Measurements from ENCODE around the gene C1QTNF2.
A peak's percentile ranks its signal among the peaks of the same experiment; 100 is the strongest.
"Not testable (repeated sequence)": the region's sequence is repeated elsewhere in the genome, so short reads cannot be mapped to it uniquely, and the experiment has no call there.

Gene C1QTNF2

GRCh38 chr5:160340513-160340912 lies 29.9 kb downstream of the C1QTNF2 start:
- DNase-seq, result not testable (repeated sequence)

GRCh38 chr5:160339406-160340130 lies 30.9 kb downstream of the C1QTNF2 start:
- no peak for DNase-seq

DNA sequence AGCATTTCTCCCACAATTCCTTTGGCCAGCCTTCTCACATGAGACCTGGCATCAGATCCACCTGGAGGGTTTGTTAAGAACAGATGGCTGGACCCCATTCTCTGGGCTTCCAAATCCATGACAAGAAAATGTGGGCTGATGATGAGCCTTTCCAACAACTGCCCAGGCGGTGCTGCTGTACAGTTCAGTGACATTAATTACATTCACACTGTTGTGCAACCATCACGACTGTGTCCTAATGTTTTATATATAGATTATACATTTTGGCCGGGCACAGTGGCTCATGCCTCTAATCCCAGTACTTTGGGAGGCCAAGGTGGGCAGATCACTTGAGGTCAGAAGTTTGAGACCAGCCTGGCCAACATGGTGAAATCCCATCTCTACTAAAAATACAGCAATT lies 35.7 kb downstream of the C1QTNF2 start:
- not testable (repeated sequence) for DNase-seq

GRCh38 chr5:160333721-160334120 lies 36.7 kb downstream of the C1QTNF2 start:
- no peak for DNase-seq

DNA sequence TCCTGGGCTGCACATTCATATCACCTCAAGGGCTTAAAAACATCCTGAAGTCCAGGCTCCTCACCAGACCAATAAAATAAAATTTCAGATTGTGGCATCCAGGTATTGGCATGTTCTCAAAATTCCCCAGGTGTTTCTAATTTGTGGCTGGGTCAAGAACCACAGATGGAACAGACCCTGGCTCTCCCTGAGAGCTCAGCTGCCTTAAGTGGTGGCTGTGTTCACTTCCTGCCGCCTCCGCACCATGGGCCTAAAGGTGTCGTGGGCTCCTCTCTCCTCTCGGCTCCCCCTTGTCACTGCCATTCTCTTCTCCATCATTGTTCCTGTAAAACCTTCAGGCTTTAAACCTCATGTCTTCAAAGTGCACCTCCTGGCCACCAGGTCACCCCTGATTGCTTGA lies 40.2 kb downstream of the C1QTNF2 start:
- DNase-seq, result no peak

DNA sequence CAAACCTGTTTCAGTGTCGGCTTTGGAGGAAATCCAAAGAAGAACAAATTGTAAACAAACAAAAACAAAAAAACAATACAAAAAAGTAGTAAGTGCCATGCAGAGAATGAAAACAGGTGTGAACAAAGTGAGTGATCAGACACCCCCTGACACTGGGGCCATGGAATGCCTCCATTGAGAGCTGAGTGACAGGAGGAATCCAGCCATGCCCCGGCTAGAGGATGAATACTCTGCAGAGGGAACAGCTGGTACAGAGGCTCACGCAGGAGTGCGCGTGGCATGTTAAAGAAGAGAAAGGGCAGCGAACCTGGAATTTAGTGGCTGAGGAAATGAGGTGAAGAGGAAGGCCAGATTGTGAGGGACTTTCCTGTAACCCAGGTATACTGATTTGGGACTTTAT lies 42.6 kb downstream of the C1QTNF2 start:
- no peak for DNase-seq

DNA sequence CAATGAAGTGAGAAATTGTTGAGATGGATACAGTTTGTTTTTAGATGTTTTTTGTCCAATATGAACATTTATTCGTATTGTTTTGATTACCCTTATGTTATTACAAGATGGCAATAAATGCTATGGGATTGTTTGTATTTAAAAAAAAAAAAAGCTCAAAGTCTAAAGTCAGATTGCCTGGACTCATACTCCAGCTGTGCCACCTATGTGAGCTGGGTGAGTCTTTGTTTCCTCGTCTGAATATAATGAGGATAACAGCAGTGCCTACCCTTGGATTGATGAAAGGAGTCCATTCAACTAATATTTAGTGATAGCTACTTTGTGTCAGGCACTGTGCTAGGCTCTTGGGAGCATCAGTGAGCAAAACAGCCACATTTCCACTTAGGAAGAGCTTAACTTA lies 43.4 kb downstream of the C1QTNF2 start:
- no peak for DNase-seq

DNA sequence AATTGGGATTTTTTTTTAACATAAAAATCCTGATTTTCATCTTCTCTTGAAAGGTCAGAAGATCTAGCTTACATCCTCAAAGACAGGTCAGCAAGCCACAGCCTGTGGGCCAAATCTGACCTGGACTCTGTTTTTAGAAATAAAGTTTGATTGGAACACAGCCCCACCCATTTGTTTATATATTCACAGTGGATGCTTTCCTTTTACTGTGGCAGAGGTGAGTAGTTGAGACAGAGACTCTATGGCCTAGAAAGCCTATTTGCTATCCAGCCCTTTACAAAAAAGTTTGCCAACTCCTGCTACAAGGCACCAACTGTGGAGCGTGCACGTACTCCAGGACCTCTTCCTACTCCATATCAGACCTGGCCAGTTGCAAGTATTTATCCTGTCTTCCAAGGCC lies 44.7 kb downstream of the C1QTNF2 start:
- no peak for DNase-seq

DNA sequence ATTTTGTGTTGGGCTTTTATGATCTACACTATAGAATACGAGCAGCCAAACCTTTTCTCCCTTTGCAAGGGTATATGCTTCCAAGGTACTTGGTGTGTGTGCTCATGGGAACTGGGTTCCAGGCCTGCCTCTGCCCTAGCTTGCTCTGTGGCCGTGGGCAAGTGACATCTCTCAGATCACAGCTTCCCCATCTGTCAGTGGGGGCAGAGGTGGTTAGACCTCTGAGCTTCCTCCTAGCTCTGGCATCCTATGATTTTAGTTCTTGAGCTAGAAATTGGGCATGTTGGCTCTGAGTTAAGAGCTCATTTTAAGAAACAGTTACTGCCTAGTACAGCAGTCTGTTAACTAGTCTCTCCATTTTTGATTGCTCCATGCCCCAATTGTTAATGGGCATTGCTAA lies 45.5 kb downstream of the C1QTNF2 start:
- DNase-seq, result no peak

DNA sequence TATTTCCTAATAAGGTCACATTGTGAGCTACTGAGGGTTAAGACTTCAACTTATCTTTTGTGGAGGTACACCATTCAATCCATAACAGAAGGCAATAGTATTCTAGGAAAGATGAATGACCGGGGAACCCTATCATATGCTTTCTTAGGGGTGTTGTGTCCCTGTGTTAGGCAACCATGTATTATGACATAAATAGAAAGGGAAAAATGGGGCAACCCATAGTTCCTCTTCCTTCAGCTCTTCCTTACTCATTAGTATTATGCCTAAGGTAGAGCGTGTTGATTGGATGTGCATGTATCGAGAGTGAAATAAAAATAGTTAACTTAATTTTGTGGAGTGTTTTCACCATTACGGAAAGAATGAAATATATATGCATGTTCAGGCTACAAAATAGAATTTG lies 52.0 kb downstream of the C1QTNF2 start:
- no peak for DNase-seq

GRCh38 chr5:160317434-160317833 lies 53.0 kb downstream of the C1QTNF2 start:
- no peak for DNase-seq

GRCh38 chr5:160315968-160316367 lies 54.5 kb downstream of the C1QTNF2 start:
- DNase-seq, result no peak

DNA sequence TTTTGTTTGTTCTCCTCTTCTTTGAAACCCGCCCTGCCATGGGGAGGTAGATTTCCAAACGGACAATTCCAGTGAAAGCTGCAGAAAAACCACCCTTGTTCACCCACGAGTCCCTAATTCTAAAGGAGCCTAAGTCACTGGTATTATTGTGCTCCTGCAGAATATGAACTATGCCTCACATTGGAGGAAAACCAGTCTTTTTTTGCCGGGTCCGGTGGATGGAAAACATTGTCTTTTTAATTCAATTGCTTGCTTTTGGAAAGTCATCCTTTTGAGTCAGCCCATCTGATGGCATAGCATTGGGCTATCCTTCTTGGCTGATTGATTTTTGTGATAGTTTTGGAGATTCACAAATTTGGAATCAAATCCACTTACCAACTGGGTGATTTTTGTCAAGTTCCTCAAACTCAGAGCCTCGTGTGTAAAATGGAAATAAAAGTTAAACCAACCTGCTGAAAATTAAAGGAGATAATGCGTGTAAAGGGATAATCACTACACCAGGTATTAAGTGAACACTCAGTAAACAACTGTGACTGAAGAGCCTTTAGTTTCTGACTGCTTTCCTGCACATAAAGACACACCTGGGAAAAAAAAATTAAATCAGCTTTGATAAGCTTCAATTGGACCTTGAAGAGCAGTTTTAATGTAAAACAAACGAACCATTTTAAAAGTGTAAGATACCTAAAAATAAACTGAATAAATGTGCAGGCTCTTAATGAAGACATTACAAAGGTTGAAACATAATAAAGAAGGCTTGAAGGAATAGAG lies 57.3 kb downstream of the C1QTNF2 start:
- no peak for DNase-seq

DNA sequence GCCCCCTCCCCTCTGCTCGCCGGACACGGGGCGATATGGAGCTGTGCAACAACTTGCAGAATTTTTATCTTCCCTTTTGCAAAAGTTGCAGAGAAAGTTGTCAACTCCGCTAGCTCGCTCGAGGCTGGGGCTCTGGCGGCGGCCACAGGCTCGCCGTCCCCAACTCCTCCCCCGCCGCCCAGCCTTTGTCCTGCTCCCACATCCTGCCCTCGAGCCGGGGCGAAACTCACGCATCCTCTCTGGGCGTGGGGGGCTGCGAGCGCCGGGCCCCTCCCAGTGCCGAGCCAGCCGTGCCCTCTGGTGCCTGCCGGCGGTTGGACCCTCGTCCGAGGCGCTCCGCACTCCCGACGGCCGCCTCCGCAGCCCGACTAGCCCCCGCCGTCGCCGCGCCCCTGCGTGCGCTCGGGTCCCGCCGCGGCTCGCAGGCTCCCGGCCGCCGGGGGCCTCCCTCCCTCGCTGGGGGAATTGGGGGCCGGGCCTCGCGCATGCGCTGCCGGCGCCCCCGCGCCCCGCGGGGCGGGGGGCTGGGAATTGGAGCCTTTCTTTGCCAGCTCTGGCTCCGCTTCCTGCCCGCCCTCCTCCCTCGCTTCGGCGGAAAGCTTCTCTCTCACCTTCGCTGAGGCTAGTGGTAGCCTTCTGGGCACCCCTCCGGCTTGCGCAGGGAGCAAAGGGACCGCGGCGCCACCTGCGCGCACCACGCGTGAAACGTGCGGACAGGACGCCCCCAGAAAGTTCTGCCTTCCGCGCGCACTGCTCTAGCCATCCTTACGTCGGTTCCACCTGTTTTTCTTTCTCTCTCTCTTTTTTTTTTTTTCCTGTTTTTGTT lies 58.1 kb downstream of the C1QTNF2 start, which contains the start of gene CCNJL:
Gene CCNJL, minus strand, starts transcription at position 431 of the 826 bp plus-strand sequence. CDS start 641 bp downstream, outside the sequence.
- peak; percentile 60 for DNase-seq

GRCh38 chr5:160311491-160312133 lies 58.8 kb downstream of the C1QTNF2 start:
- DNase-seq, result no peak

DNA sequence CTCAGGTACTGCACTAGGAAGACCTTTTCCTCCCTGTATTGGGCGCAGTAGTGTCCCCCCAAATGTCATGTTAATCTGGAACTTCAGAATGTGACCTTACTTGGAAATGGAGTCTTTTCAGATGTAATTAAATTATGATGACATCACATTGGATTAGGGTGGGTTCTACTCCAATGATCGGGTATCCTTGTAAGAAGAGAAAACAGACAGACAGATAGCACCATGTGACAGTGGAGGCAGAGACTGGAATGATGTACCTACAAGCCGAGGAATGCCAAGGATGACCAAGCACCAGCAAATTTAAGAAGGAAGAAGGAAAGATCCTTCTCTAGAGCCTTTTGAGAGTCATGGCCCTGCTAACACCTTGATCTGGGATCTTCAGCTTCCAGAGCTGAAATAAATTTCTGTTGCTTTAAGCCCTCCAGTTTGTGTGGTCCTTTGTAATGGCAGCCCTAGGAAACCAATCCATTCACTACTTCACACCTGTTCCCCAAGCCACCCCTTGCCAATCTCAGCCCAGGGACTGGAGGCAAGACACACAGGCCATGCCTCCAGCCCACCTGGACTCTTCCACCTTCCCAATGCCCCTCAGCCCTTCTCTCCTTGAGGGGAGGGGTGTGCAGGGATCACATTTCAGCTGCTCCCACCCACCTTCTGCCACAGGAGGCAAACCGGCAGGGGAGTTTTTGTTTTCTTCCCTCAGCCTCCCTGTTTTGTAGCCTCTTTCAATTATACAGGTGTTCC lies 59.7 kb downstream of the C1QTNF2 start:
- no peak for DNase-seq

DNA sequence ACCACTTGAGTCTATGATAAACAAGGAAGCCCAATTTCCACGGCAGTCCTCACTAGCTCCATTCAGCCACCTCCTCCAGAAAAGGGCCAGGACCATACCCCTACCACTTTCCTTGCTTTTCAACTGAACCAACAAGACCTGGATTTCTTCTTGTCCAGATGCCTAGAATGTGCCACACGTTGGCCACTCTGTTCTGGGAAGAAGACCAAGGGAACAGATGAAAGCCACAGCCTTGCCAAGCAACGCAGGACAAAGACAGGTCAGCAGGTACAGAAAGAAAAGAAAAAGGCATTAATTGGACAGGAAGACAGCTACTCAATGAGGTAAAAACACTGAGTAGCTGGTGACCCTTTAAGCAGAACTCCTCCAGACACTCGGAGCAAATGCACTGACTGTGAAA lies 60.3 kb downstream of the C1QTNF2 start:
- DNase-seq, result no peak

- DNase-seq, result no peak
Measured at GRCh38 chr5:160306696-160307095, 63.7 kb downstream of the C1QTNF2 start.

DNA sequence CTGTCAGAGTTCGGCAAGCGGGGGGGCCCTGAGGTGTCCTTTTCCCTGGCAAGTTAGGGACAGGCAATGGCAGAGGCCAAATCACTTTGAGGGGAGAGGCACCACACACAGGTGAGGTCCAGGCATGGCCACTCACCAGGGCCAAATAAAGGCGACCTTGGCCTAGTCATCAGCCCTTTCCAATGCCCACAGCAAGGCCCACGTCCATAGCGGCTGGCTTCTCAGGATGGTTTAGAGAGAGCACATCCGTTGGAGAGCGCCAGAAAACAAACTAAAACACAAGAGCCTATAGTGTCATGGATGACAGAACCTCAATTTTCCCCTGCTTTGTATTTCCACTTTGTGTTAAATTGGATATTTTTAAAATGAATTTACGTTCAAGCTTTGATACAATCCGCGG lies 65.1 kb downstream of the C1QTNF2 start:
- no peak for DNase-seq

- DNase-seq, result peak; percentile 27
Measured at GRCh38 chr5:160303690-160304089, 66.7 kb downstream of the C1QTNF2 start.

GRCh38 chr5:160298189-160298588 lies 72.2 kb downstream of the C1QTNF2 start:
- DNase-seq, result no peak

GRCh38 chr5:160297776-160298175 lies 72.7 kb downstream of the C1QTNF2 start:
- DNase-seq, result no peak

All from NCI-H1105 (cell line).